ENCODE data around the gene NHP2.

NHP2 gene

DNA sequence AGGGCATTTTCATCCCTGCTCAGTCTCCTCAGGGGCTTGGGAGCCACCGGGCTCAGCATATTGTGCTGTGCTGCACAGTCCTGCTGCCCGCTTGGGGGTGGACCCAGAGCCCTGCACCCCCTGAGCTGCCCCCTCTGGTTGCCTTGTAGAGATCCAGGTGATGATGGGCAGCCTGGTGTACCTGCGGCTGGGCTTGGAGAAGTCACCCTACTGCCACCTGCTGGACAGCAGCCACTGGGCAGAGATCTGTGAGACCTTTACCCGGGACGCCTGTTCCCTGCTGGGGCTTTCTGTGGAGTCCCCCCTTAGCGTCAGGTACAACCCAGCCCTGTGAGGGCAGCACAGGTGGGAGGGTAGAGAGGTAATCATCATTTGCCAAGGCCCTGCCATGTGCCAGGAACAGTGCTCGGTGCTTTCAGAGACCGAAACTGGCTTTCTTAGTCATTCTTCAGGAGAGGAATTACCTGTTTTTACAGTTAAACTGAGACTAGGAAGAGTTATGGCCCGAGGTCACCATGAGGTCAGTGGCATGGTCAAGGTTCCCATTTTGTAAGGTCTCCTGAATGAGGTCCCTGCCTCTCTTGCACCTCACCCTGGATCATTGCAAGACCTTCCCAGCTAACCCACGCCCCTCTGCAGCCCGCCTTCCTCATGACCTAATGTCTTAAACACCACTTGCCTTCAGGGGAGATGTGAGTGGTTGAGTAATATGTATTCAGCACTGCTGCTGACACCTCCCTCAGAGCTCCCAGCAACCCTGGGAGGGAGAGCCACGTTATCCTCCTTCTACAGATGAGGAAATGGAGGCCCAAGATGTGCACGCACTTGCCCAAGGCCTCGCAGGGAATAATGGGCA, 7.5 kb downstream of the NHP2 start:
- H3K9me3 ChIP-seq (ENCODE audit: insufficient read depth, low read length, severe bottlenecking): no peaks in the 10 kb centered on the region
- DNase-seq (peak; percentile 63), ATAC-seq (ENCODE audit: insufficient read depth, low read depth) (peak; percentile 69)
- H4K20me1 ChIP-seq (ENCODE audit: insufficient read depth, low read length): peaks cover 44% of the 10 kb centered on the region
- no peak overlapping the region for H3K27ac ChIP-seq (ENCODE audit: low read length)
- no peak overlapping the region for H3K4me3 ChIP-seq (ENCODE audit: low read depth in 1 of 2, low read length in 2 of 2)
- H3K4me1 ChIP-seq (ENCODE audit: insufficient read depth, low read length): peaks cover 4% of the 10 kb centered on the region; the same call in 1 of the 2 replicates
- no peak overlapping the region for H3K9ac ChIP-seq (ENCODE audit: low read depth, low read length)
- H3K36me3 ChIP-seq (ENCODE audit: insufficient read depth, low read length): peaks cover 92% of the 10 kb centered on the region
- H3K4me2 ChIP-seq (ENCODE audit: insufficient read depth, low read length): no peak overlapping the region
- no peaks in the 10 kb centered on the region; the same call in 1 of the 2 replicates for H3K79me2 ChIP-seq (ENCODE audit: insufficient read depth, low read length)
- no peaks in the 10 kb centered on the region for H3K27me3 ChIP-seq (ENCODE audit: insufficient read depth, low read length, poor library complexity)
- TF ChIP-seq, protein P1, sequence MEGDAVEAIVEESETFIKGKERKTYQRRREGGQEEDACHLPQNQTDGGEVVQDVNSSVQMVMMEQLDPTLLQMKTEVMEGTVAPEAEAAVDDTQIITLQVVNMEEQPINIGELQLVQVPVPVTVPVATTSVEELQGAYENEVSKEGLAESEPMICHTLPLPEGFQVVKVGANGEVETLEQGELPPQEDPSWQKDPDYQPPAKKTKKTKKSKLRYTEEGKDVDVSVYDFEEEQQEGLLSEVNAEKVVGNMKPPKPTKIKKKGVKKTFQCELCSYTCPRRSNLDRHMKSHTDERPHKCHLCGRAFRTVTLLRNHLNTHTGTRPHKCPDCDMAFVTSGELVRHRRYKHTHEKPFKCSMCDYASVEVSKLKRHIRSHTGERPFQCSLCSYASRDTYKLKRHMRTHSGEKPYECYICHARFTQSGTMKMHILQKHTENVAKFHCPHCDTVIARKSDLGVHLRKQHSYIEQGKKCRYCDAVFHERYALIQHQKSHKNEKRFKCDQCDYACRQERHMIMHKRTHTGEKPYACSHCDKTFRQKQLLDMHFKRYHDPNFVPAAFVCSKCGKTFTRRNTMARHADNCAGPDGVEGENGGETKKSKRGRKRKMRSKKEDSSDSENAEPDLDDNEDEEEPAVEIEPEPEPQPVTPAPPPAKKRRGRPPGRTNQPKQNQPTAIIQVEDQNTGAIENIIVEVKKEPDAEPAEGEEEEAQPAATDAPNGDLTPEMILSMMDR (IDR thresholded peaks at IDR 0.05; ENCODE audit: borderline replicate concordance, extremely low read depth, low read length, poor library complexity, severe bottlenecking): peak; percentile 82
- TF ChIP-seq EZH2 (IDR thresholded peaks at IDR 0.05; ENCODE audit: borderline replicate concordance, low read depth, low read length, severe bottlenecking): no peak
- H2AFZ ChIP-seq (ENCODE audit: low read depth, low read length): no peak overlapping the region

DNA sequence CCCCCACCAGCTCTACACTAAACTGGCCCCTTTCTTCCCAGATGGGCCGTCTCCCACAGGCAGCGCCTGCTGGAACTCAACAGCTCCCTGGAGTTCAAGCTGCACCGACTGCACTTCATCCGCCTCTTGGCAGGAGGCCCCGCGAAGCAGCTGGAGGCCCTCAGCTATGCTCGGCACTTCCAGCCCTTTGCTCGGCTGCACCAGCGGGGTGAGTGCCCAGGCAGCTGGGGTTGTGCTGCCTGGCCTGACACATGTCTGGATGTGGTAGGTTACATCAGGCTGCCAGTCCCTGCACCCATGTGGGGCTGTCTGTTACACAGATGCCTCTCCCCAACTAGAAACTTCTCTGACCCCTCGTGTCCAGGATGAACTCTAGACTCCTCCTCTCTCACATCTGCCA, 9.8 kb downstream of the NHP2 start:
- H3K27me3 ChIP-seq (ENCODE audit: insufficient read depth, low read length, poor library complexity): no peaks in the 10 kb centered on the region
- no peak for DNase-seq
- no peak overlapping the region for H3K27ac ChIP-seq (ENCODE audit: low read length)
- H3K9ac ChIP-seq (ENCODE audit: low read depth, low read length): no peak overlapping the region
- no peak overlapping the region for H3K4me3 ChIP-seq (ENCODE audit: low read depth in 1 of 2, low read length in 2 of 2)
- H3K79me2 ChIP-seq (ENCODE audit: insufficient read depth, low read length): no peaks in the 10 kb centered on the region
- TF ChIP-seq EZH2 (IDR thresholded peaks at IDR 0.05; ENCODE audit: borderline replicate concordance, low read depth, low read length, severe bottlenecking): no peak
- TF ChIP-seq, protein P1 (IDR thresholded peaks at IDR 0.05; ENCODE audit: borderline replicate concordance, extremely low read depth, low read length, poor library complexity, severe bottlenecking): no peak
- H3K4me1 ChIP-seq (ENCODE audit: insufficient read depth, low read length): no peaks in the 10 kb centered on the region
- no peaks in the 10 kb centered on the region for H3K9me3 ChIP-seq (ENCODE audit: insufficient read depth, low read length, severe bottlenecking)
- H2AFZ ChIP-seq (ENCODE audit: low read depth, low read length): no peak overlapping the region
- peaks cover 83% of the 10 kb centered on the region for H3K36me3 ChIP-seq (ENCODE audit: insufficient read depth, low read length)
- H3K4me2 ChIP-seq (ENCODE audit: insufficient read depth, low read length): no peak overlapping the region
- peaks cover 35% of the 10 kb centered on the region for H4K20me1 ChIP-seq (ENCODE audit: insufficient read depth, low read length)
- no peak for ATAC-seq (ENCODE audit: insufficient read depth, low read depth)

DNA sequence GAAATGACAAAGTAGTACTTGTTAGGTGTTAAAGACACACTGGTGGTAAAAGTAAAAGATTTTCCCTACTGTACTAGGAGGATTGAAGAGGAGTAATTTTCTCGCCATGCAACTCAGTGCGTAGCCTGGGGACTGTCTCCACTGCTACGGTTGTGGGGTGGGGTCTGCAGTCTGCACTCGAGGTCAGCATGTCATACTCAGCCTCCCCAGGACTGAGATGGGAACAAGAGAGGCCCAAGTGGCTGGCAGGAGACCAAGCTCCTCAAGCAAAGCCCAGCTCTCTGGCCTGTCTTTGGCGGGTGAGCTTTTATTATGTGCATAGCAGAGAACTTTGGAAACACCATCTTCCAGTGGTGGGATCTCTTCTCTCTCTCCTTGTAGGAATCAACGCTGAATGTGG, 10.4 kb downstream of the NHP2 start:
- Histone ChIP-seq H4K20me1 (ENCODE audit: insufficient read depth, low read length) (peaks cover 35% of the 10 kb centered on the region), H3K9ac (ENCODE audit: low read depth, low read length) (no peak overlapping the region), H3K36me3 (ENCODE audit: insufficient read depth, low read length) (peaks cover 77% of the 10 kb centered on the region), H3K4me2 (ENCODE audit: insufficient read depth, low read length) (no peak overlapping the region), H3K4me1 (ENCODE audit: insufficient read depth, low read length) (no peaks in the 10 kb centered on the region), H3K9me3 (ENCODE audit: insufficient read depth, low read length, severe bottlenecking) (no peaks in the 10 kb centered on the region), H3K27me3 (ENCODE audit: insufficient read depth, low read length, poor library complexity) (no peaks in the 10 kb centered on the region), H2AFZ (ENCODE audit: low read depth, low read length) (no peak overlapping the region), H3K27ac (ENCODE audit: low read length) (no peak overlapping the region), H3K79me2 (ENCODE audit: insufficient read depth, low read length) (no peaks in the 10 kb centered on the region), H3K4me3 (ENCODE audit: low read depth in 1 of 2, low read length in 2 of 2) (no peak overlapping the region)
- DNase-seq: no peak
- TF ChIP-seq, protein P1 (IDR thresholded peaks at IDR 0.05; ENCODE audit: borderline replicate concordance, extremely low read depth, low read length, poor library complexity, severe bottlenecking): no peak
- no peak for TF ChIP-seq EZH2 (IDR thresholded peaks at IDR 0.05; ENCODE audit: borderline replicate concordance, low read depth, low read length, severe bottlenecking)
- no peak for ATAC-seq (ENCODE audit: insufficient read depth, low read depth)

Measured in DND-41 (cell line).